GM06990 (cell line): ENCODE data around the gene HPS6.

Experiments
- DNase-seq: peaks from one replicate; pipeline ENCODE4 v3.0.0-alpha.2; 2011; ENCODE audit not compliant: insufficient read length; ENCODE audit errors: extremely low read depth
- H3K27me3 ChIP-seq: replicated peaks from 2 replicates; pipeline ENCODE4 v1.6.0; 2011; ENCODE audit warnings: low read length; ENCODE audit not compliant: control insufficient read depth, insufficient read depth
- H3K36me3 ChIP-seq: 2 replicates; pipeline ENCODE4 v1.5.1; 2011; ENCODE audit warnings: low read length; ENCODE audit not compliant: control insufficient read depth, insufficient read depth
- H3K4me3 ChIP-seq: replicated peaks from 2 replicates; pipeline ENCODE4 v1.5.1; 2011; ENCODE audit warnings: low read depth, mild to moderate bottlenecking, control low read depth, low read length
- CTCF ChIP-seq: IDR thresholded peaks from 2 replicates; pipeline ENCODE4 v1.5.1; 2011; ENCODE audit warnings: low read length, control low read depth, mild to moderate bottlenecking, inconsistent platforms; ENCODE audit not compliant: insufficient read depth, poor library complexity, severe bottlenecking

Gene HPS6

GRCh38 chr10:102096449-102096848, 31.3 kb downstream of the HPS6 start:
- H3K4me3 ChIP-seq = no peak overlapping the region
- DNase-seq = no peak
- TF ChIP-seq CTCF = no peak
- H3K36me3 ChIP-seq = no peaks in the 10 kb centered on the region
- H3K27me3 ChIP-seq = no peaks in the 10 kb centered on the region

- peak; percentile 2 for TF ChIP-seq CTCF
- Histone ChIP-seq H3K4me3 (no peak overlapping the region), H3K27me3 (no peaks in the 10 kb centered on the region), H3K36me3 (no peaks in the 10 kb centered on the region)
- no peak for DNase-seq
Observed at GRCh38 chr10:102101152-102101551, 36.0 kb downstream of the HPS6 start.

GRCh38 chr10:102102421-102102820, 37.3 kb downstream of the HPS6 start:
- TF ChIP-seq CTCF = no peak
- DNase-seq = no peak
- H3K27me3 ChIP-seq = no peaks in the 10 kb centered on the region
- H3K36me3 ChIP-seq = peaks cover 3% of the 10 kb centered on the region; the same call in 1 of the 2 replicates
- H3K4me3 ChIP-seq = no peak overlapping the region

- Histone ChIP-seq H3K36me3 (peaks cover 33% of the 10 kb centered on the region), H3K27me3 (no peaks in the 10 kb centered on the region), H3K4me3 (no peak overlapping the region)
- DNase-seq = no peak
- TF ChIP-seq CTCF = no peak
Observed at GRCh38 chr10:102106998-102107397, 41.8 kb downstream of the HPS6 start.

GRCh38 chr10:102109166-102110116, 44.3 kb downstream of the HPS6 start:
- TF ChIP-seq CTCF = no peak
- Histone ChIP-seq H3K36me3 (peaks cover 33% of the 10 kb centered on the region), H3K4me3 (no peak overlapping the region), H3K27me3 (no peaks in the 10 kb centered on the region)
- DNase-seq = no peak

GRCh38 chr10:102111276-102111675, 46.1 kb downstream of the HPS6 start:
- no peak for DNase-seq
- H3K27me3 ChIP-seq = no peaks in the 10 kb centered on the region
- H3K4me3 ChIP-seq = no peak overlapping the region
- peaks cover 33% of the 10 kb centered on the region for H3K36me3 ChIP-seq
- no peak for TF ChIP-seq CTCF
